DOHH2 (cell line): ENCODE measurements around the gene RPA1.

Experiments
- CTCF ChIP-seq: fragments of 200-600 bp; sonication (generic); IDR thresholded peaks from one replicate; pipeline ENCODE4 v1.5.1; 2014; ENCODE audit warnings: antibody characterized with exemption, mild to moderate bottlenecking, low read depth, low read length; ENCODE audit not compliant: poor library complexity, severe bottlenecking
- EZH2phosphoT487 ChIP-seq: fragments of 200-600 bp; sonication (generic); IDR thresholded peaks from 2 replicates; pipeline ENCODE4 v1.6.1; 2017; ENCODE audit warnings: borderline replicate concordance, mild to moderate bottlenecking, antibody characterized with exemption, low read length, moderate library complexity, mixed read lengths

- no peak for TF ChIP-seq CTCF
- TF ChIP-seq EZH2phosphoT487: no peak
These were observed 29.6 kb upstream of the RPA1 start for GRCh38 chr17:1800240-1800639.
